RWPE2 (cell line): ENCODE results near the gene PALMD.
A peak's percentile ranks its signal among the peaks of the same experiment; 100 is the strongest.

Source experiments
- ATAC-seq: fragments of 200-7000 bp; cut with Tn5 transposase; 3 replicates; pipeline ENCODE4 v1.9.1; 2021; ENCODE audit warnings: low read depth
- DNase-seq: peaks from one replicate; pipeline ENCODE4 v3.0.0-alpha.2; 2020; ENCODE audit warnings: low spot score
- H3K27ac ChIP-seq: fragments of 450-650 bp; 2 replicates; pipeline ENCODE4 v1.5.1; 2017; ENCODE audit warnings: mild to moderate bottlenecking; ENCODE audit not compliant: poor library complexity, severe bottlenecking
- H3K27me3 ChIP-seq: fragments of 250-450 bp; sonication (Bioruptor Pico); 2 replicates; pipeline ENCODE4 v1.5.1; 2021; ENCODE audit warnings: mild to moderate bottlenecking, moderate library complexity; ENCODE audit not compliant: insufficient read depth, poor library complexity, severe bottlenecking
- H3K36me3 ChIP-seq: fragments of 250-450 bp; sonication (Bioruptor Pico); 2 replicates; pipeline ENCODE4 v1.5.1; 2020; ENCODE audit warnings: low read depth, mild to moderate bottlenecking, moderate library complexity
- H3K4me1 ChIP-seq: fragments of 250-450 bp; sonication (Bioruptor Pico); 2 replicates; pipeline ENCODE4 v1.5.1; 2021; ENCODE audit warnings: mild to moderate bottlenecking, moderate library complexity; ENCODE audit not compliant: insufficient read depth, poor library complexity, severe bottlenecking
- H3K4me3 ChIP-seq: fragments of 250-450 bp; sonication (Bioruptor Pico); 2 replicates; pipeline ENCODE4 v1.5.1; 2021; ENCODE audit warnings: mild to moderate bottlenecking, moderate library complexity; ENCODE audit not compliant: severe bottlenecking
- H3K9me3 ChIP-seq: fragments of 250-450 bp; sonication (Bioruptor Pico); 2 replicates; pipeline ENCODE4 v1.5.1; 2021; ENCODE audit warnings: mild to moderate bottlenecking, moderate library complexity; ENCODE audit not compliant: severe bottlenecking
- CTCF ChIP-seq: fragments of 450-650 bp; IDR thresholded peaks from one replicate; pipeline ENCODE4 v1.5.1; 2017; ENCODE audit warnings: mild to moderate bottlenecking, moderate library complexity; ENCODE audit not compliant: poor library complexity, severe bottlenecking

PALMD gene

DNA sequence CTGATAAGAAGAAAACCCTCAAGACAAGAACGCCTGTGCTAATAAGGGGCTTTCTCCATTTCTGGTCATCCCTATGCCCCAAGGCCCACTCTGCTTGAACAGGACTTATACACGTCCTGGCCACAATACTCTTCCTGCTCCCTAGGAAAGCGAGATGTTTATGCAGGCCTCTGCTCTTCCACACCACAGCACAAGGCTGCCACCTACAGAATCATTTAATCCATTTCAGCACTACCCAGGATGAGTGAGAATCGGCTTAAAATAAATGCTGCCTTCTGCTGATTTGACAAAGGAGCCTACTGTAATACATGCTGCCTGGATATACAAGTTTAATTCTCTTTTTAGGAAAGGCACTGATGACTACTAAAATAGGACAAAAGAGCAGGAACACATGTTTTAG is 91.1 kb downstream of the PALMD start:
- H3K27ac ChIP-seq, result no peak overlapping the region
- DNase-seq (no peak), ATAC-seq (peak; percentile 71; the same call in 1 of the 3 replicates)
- no peaks in the 10 kb centered on the region for H3K4me1 ChIP-seq
- peak; percentile 40 for TF ChIP-seq CTCF
- no peak overlapping the region for H3K4me3 ChIP-seq
- no peaks in the 10 kb centered on the region for H3K9me3 ChIP-seq
- H3K36me3 ChIP-seq, result peaks cover 4% of the 10 kb centered on the region; the same call in 1 of the 2 replicates
- H3K27me3 ChIP-seq, result no peaks in the 10 kb centered on the region

DNA sequence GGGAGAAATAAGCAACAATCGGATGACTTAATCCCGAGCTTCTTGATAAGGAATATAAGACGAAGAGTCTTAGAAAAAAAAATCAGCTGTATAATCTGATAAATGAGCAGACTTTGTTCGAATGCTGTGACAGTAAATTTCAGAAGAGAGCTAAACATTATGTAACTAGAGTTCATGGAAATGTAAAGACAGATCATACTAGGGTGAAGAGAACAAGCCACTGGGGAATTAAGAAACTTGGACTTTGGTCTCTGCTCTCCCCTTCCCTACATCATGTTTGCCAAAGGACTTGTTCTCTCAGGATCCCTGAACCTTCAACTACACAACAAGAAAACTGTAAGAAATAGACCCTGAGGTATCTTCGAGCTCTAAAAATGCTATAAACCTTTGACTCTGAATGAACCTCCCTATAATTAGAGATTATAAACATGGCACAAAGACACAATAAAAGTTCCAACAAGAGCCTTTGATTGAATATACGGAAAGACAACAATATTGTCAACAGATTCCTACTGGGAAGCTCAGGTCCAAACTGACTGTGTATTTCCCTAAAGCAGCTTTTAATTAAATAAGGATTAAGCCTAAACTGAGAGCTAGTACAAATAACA is 93.0 kb downstream of the PALMD start:
- TF ChIP-seq CTCF, result no peak
- no peaks in the 10 kb centered on the region for H3K9me3 ChIP-seq
- DNase-seq (no peak), ATAC-seq (no peak)
- H3K4me1 ChIP-seq, result no peaks in the 10 kb centered on the region
- peaks cover 4% of the 10 kb centered on the region; the same call in 1 of the 2 replicates for H3K36me3 ChIP-seq
- no peaks in the 10 kb centered on the region for H3K27me3 ChIP-seq
- H3K27ac ChIP-seq, result no peak overlapping the region
- H3K4me3 ChIP-seq, result no peak overlapping the region

DNA sequence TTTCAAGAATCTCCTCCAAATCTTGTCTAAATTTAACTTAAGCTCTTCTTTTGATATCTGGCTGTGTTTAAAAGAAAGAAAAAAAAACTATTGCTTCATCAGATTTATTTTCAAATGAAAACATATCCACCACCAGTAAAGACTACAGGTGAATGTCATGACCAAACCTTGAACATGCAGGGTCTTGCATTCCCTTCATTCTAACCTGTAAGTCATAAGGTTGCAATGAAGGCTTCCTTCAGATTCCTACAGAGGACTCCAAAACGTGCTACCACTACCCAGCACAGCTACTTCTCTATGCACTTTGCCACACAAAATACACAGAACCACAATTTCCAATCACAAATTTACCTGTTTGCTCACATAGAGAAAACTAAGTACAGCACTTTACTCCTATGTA is 94.2 kb downstream of the PALMD start:
- Histone ChIP-seq H3K36me3 (0 out of 2 replicates have a peak, but pooled peaks cover 4% of the 10 kb centered on the region), H3K4me3 (no peak overlapping the region), H3K27me3 (no peaks in the 10 kb centered on the region), H3K27ac (no peak overlapping the region), H3K9me3 (no peaks in the 10 kb centered on the region), H3K4me1 (no peaks in the 10 kb centered on the region)
- DNase-seq, result no peak
- no peak for TF ChIP-seq CTCF
- ATAC-seq, result no peak
